ENCODE measurements around the gene TSFM. TPM values are rescaled to one million over a fixed set of nuclear protein-coding genes. Genes with fewer than 3 reads are reported as not detected.
"Not testable (repeated sequence)": the region's sequence is repeated elsewhere in the genome, so short reads cannot be mapped to it uniquely, and the experiment has no call there.

The TSFM gene
- total RNA-seq, 1 donor from 2014 or later, result 47.7 TPM

DNA sequence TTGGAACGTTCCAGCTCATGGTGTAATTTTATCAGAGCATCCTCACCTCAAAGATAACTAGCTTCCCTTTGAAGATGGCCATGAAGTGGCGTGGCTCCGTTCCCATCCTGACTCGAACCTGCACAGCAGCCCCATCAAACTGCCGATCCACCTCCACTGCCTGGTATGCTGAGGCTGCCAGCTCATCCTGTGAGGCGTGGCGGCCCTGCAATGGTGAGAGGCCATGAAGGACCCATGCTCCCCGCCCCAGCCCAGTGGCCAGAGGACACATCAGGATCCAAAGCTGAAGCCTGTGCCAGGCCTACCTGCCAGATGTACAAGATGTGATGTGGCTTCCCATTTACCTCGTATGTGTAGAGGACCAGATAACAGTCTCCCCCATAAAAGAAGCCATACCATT, 24.7 kb downstream of the TSFM start:
- intact Hi-C loops (cut with DNase I), result no loop called here
- no peak for DNase-seq (ENCODE audit: low spot score)

DNA sequence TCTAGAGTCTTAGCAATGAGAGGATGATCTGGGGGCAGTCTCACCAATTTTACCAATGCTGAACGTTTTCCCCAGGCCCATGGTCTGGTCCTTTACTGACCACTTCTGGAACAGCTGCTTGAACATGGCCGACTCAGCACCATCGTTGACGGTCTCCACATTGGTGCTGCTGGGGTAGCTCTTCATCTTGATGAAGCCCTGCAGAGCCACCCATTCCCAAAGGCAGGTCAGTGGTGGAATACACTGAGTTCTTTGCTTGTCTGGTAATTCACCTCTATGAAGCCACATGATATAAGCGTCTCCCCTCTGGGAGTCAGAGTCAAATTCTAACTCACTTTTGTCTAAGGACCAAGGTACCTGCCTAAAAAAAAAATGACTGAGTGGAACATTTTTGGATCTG, 25.8 kb downstream of the TSFM start:
- DNase-seq (ENCODE audit: low spot score), result no peak
- intact Hi-C loops (cut with DNase I), result no loop called here

DNA sequence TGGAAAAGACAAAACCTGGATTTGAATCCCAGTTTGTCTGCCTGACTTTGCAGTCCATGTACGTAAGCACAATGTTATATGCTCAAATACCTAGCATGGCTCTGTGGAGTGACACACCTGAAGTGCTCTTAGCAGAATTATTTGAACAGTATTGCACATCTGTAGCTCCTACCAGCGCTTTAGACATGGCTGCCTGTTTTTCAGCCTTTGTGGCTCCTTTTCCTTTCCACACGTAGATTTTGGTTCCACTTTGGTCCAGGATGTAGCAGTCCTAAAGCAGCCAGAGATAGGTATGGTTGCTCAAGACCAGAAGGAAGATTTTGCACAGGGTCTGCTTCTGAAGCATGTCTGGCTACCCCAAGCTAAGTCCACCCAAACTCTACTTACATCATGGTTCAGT, 26.8 kb downstream of the TSFM start:
- no peak for DNase-seq (ENCODE audit: low spot score)
- intact Hi-C loops (cut with DNase I), result no loop called here

DNA sequence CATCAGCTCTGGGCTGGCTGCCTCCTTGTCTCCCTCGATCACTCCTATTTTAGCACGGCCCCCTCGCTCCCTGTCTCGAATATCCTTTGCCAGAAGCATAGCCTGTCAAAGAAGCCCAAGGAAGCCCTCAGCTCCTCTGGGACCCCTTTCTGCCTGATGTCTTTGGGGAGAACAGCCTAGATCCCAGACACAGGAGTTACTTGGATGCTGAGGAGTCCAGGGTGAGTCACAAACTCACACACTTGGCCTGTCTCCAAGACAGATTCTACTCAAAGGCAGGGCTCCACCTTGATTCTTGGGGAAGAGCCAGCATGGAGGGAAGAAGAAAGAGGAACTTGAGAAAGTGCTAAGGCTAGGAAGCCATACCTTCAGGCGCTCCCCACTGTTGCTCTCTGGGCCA, 27.9 kb downstream of the TSFM start:
- no peak for DNase-seq (ENCODE audit: low spot score)
- intact Hi-C loops (cut with DNase I), result no loop called here

DNA sequence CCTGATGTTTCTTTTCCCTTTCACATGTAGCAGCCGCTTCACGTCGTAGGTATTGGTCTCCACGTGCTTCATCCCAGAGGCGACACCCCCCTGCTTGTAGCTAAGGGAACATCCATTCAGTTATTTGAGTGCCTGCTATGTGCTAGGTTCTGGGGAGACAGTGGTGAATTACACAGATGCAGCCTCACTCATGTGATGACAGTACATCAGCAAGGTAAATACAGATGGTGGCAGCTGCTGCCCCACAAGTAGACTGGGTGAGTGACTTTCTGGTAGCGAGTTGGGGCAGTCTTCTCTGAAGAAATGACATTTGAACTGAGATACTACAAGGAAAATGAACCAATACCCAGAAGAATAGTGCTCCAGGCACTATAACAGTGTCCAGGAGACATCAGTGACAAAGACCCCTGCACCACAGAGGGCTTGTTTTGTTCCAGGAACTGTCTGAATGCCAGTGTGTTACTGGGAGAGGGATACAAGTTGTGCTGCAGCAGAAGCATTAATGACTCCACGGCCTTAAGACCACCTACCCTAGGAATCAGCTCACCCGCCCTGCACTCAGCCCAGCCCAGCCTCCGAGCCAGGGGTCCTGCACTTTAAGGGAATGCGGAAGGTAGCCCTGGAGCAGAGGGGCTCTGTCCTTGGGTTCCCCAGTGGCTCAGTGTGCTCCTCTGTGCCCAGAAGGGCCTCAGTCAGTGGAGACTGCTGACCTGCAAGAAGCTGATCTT, 28.6 kb downstream of the TSFM start:
- intact Hi-C loops (cut with DNase I), result no loop called here
- DNase-seq (ENCODE audit: low spot score), result no peak

DNA sequence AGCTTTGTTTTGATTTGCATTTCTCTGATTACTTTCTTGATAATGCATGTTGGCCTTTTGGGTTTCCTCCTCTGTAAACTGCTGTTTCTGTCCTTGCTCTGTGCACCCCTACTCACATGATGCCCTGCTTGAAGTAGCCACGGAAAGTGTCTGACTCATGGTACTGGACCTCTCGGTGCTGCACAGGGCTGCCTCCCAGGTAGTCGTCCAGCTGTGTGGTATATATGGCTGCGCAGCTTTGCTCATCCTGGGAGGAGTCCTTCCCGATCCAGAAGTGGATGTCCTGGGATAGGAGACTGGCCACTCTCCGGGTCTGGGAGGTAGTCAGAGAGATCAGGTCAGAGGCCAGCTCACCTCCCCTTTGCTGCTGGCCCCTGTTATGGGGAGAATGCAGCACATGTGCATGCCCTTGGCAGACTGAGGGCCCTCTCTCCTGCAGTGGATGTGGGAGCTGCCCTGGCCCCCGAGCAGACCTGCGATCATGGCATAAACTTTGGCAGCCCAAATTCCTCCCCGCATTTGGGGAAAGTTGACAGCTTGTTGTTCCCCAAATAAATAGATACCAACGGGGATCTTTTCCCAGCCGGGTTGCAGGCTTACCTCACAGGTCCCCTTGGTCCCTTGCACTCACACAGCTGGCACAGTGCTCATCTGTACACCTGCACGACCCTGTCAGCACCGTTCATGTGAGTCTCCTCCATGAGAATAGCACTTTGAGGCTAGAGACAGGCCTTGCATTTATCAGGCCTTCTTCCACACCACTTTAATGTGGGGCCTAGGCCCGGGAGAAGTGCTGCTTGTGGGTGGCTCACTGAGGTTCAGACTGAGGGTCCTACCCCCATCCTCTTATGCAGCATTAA, 30.8 kb downstream of the TSFM start:
- intact Hi-C loops (cut with DNase I), result no loop called here
- no peak for DNase-seq (ENCODE audit: low spot score)

DNA sequence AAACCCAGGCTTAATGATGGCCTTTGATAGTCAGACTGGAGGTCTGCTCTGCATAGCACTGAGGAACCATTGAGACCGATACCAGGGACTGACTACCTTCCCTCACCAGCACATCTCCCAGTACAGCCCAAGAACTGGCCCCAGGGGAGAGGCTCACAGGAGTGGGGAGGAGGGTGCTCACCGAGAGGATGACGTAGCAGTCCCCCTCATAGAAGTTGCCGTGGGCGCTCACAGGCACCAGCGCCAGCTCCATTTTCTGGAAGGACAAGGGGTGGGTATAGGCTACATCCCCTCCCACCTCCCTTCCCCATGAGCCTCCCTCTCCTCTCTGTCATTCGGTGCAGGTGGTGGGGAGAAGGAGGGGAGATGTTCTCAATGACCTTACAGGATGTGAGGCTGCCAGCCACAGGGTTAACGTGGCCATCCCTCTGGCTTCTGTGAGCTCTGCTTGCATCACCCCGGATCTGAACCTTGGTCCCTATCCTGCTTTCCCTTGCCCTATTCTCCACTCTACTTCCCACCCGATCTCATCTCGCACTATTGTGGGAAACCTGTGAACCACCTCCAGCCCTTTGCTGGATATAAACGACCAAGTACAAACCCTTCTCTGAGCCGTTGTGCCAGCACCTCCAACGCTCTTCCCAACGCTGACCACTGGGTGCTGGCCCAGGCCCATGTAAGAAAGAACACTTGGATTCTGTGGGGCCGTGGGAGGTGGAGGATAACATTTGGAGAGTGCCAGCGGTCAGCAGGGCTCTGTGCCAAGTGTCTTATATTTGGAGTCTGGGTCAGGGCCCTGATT, 31.6 kb downstream of the TSFM start:
- intact Hi-C loops (cut with DNase I), result no loop called here
- no peak for DNase-seq (ENCODE audit: low spot score)

DNA sequence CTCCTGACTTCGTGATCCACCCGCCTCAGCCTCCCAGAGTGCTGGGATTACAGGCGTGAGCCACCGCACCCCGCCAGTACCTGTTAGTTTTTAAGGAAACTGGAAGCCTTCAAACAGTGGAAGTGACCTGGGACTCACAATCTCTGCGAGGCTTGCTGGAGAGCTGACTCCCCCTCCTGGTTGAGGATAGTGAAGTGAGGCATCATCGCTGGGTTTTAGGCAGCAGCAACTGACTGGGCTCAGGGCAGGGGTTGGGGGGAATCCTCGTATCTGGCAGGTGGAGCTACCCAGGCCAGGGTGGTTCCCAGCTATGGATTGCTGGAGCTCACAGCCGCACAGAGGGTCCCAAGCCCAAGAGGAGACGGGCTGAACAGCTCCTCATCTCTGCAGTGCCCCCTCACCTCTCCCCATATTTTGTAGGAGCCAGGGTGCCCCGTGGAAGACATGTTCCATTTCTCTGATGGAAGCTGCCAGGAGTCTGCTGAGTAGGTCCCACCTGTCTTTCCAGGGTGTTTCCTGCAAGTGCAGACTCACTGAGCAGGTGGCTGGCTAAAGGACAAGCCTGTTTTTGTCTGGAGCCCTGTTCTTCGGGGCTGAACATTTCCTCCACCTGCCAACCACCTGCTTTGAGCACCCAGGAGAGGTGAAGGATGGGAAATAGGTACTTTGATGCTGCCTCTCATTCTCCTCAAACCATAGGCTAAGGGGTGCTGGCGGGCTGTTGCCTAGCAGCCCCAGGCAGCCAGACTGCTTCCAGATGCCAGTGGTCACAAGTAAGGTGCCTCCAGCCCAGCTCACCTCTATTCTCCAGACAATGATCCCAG, 32.8 kb downstream of the TSFM start:
- no peak for DNase-seq (ENCODE audit: low spot score)
- intact Hi-C loops (cut with DNase I), result no loop called here

DNA sequence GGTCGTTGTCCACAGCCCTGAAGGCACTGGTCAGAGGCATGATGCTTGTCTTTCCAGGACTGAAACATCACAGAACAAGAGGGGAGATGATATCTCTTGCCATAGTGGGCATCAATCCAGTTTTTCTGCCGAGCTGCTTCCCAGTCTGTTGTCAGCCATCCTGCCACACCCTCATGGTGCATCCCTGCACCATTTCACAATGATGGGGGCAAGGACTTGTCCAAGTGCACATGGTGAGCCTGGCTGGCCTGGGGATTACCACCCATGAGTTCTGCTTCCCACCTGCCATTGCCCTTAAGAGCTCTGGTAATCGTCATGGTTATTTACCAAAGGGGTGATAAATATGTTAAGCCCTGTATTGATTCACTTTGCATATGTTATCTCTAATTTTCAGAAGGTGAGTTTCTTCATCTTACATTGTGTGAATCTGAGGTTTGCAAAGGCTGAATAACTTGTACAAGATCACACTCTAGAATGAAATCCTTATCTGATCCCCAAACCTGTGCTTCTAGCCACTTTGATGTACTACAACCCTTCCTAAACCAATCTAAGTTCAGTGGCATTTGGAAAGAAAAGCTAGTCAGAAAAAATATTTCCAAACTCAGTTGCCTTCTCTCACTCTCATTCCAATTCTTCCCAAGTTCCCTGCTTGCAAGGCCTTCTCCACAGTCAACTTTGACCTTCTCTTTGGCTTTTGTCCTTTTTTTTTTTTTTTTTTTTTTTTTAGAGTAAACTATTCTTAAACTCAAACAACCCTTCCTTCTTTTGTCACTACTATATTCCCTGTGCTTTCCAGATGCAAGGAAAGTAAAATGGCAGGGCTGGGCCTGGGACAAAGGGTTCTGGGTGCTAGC, 33.6 kb downstream of the TSFM start:
- no peak for DNase-seq (ENCODE audit: low spot score)
- intact Hi-C loops (cut with DNase I), result no loop called here

DNA sequence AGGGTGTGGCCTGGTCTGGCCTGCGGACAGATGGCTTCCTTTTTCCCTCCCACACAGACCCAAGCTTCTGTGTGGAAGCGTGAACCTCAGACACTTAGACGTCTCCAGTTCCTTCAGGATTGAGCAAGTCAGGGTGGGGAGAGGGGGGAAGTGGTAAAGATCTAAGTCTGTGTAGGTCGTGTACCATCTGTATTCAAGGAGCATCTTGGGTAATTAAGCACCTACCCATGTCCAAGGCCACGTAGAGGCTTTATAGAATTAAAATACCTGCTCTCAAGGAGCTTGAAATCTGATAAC, 34.2 kb downstream of the TSFM start:
- intact Hi-C loops (cut with DNase I), result no loop called here
- no peak for DNase-seq (ENCODE audit: low spot score)

DNA sequence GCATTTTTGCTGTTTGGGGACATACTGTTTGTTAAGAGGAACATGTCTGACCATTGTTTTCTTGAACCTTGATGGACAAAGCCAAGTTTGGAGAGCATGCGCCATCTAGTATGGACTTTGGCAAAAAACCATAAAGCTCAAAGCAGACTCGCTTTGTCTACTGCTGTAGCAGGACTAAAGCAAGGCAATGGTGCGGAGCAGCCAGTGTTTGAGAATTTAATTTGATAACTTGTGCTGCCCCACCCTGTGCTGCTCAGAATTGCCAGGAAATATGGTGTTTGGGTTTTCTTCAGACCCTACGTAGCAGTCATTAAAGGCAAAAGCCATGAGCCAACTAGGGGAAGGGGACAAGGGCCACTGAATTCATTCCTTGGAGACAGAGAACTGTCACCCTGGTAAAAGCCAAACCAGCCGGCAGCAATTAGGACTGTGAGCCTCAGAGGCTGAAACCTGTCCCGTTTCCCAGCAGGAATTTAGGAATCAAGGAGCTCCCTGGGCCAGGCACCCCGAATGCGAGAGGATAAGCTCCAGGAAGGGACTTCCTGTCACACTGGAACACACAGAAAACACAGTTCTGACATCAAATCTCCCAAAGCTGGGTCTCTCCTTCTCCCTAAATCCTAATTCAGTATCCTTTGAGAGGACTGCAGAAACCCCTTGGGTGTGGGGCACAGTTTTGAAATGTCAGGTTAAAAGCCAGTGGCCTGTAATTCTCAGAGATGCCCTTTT, 34.8 kb downstream of the TSFM start:
- DNase-seq (ENCODE audit: low spot score), result no peak
- intact Hi-C loops (cut with DNase I), result no loop called here

DNA sequence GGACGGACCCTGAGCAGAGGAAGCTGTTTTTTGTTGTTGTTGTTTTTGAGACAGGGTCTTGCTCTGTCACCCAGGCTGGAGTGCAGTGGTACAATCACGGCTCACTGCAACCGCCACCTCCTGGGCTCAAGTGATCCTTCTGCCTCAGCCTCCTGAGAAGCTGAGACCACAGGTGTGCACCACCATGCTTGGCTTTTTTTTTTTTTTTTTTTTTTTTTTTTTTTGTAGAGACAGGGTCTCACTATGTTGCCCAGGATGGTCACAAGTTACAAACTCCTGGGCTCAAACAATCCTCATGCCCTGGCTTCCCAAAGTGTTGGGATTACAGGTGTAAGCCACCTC, 35.4 kb downstream of the TSFM start:
- intact Hi-C loops (cut with DNase I); DNase-seq (ENCODE audit: low spot score): not testable (repeated sequence)

DNA sequence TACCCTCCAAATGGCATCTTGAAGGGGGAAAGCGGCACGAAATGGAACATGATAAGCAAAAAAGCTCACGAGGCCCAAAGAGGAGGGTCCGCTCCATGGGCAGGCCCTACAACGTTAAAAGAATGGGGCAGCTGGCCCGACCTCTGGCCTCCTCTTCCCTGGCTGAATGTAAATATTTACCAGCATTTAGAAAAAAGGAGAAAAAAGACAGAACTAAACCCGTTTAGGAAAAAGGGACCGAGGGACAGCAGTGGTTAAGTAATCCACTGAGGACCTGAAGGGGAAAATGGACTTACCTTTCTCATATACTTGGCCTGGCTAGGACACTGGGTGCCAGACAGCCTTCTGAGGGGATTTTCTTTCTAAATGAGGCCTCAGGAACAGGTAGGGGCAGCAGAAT, 37.5 kb downstream of the TSFM start:
- DNase-seq (ENCODE audit: low spot score); intact Hi-C loops (cut with DNase I): not testable (repeated sequence)

DNA sequence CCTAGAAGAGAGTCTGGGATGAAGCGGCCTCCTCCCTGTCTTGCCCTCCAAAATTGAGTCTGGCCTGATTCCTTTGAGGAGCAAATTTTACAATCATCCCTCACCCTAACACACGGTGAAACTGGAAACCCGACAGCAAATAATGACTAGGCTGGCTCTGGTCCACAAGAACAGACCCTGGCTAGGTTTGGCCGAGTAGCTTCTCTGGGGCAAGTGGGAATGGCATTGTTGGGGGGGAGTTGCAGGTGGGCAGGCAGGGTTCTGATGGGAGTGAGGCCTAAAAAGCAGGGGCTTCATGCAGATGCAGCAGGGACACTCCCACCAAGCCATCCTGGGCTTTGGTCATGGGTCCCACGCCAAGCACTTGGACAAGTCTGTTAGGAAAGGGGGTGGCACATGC, 38.4 kb downstream of the TSFM start:
- intact Hi-C loops (cut with DNase I); DNase-seq (ENCODE audit: low spot score): not testable (repeated sequence)

DNA sequence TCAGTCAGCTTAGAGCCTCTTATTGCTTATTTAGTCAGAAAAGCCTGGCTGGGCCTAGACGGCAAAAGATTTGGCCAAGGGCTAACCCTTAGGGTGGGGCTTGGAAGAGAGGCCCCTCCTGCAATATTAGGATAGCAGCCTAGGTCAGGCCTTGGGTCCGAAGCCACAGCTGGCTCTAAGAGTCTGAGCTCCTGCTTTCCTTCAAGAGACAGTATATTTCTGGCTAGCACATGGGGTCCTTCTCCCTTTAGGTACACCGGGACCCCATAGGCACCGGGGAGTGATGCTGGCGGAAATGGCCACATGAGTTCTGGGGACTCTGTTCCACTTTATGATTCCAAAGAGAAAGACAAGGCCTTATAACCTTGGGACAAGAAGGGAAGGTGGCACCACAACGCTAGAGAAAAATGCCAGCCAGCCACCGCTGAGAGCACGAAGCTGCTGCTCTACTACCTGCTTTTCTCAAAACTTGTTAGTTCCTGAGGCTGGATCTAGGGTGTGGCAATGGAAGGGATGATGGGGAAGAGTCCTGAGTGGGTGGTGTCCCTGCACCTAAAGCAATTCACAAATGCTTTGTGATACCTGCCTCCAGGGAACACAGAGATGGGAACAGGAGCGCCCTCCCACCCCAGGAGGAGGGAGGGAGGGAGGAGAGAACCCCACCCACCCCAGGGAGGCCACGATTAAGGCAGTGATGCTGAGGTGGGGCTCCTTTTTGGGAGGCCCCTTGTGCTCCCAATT, 39.1 kb downstream of the TSFM start:
- intact Hi-C loops (cut with DNase I), result no loop called here

DNA sequence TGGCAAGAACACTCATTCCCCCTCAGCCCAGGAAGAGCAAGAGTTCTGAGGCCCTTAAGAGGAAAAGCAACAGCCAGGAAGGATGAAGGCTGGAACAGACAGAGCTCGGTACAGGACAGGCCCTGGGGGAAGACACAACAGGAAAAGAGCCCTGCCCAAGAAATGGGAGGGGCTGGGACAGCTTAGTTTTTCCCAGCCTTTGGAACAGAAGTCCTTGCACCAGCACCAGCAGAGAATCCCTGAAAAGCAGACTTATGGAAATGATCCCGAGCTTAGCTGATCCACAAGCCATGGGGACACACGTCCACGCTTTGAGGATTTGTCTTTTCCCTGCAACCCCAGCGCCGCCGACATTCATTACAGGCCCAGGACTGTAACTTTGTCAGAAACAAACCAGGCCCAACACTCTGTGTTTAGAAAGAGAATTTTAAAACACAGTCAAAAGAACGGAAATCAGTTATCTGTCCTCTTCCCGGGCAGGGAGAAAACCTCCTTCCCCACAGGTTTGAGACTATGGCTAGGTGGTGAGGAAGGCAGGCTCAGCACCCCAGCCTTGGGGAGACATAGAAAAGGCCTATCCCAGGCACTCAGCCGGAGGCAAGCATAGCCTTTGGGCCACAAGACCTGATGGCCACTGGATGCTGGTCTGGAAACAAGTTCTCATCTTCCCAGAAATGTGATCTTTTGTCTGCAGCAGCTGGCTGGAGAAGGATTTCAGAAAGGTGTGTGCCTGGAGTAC, 40.0 kb downstream of the TSFM start:
- intact Hi-C loops (cut with DNase I), result no loop called here
- DNase-seq (ENCODE audit: low spot score), result no peak

More for the DNA sequence above, 39.1 kb downstream of the TSFM start:
- no peak for DNase-seq (ENCODE audit: low spot score)
